ENCODE measurements around the gene LMNTD2.
A peak's percentile ranks its signal among the peaks of the same experiment; 100 is the strongest.

LMNTD2 gene

GRCh38 chr11:548700-549603 is 11.6 kb downstream of the LMNTD2 start:
- Histone ChIP-seq H3K27me3 (ENCODE audit: control insufficient read depth in 3 of 3, insufficient read depth in 3 of 3, low read depth in 1 of 3, low read length in 3 of 3) (peaks cover 0 to 3% (median 2%) of the 10 kb centered on the region in 3 experiments), H3K4me1 (ENCODE audit: control insufficient read depth in 2 of 2, insufficient read depth in 1 of 2, low read depth in 1 of 2, low read length in 2 of 2) (peaks cover 0 to 5% of the 10 kb centered on the region in 2 donors), H4K91ac (ENCODE audit: low read depth, low read length, poor library complexity) (no peak overlapping the region), H2BK120ac (ENCODE audit: low read depth, low read length) (no peak overlapping the region), H3K14ac (ENCODE audit: low read length) (no peak overlapping the region), H4K8ac (ENCODE audit: low read depth, low read length) (no peak overlapping the region), H3K18ac (ENCODE audit: low read length) (peak overlapping the region; percentile 17), H3K9me3 (replicated peaks in 1 of 2; ENCODE audit: control insufficient read depth in 2 of 2, insufficient read depth in 1 of 2, low read depth in 1 of 2, low read length in 2 of 2) (no peaks in the 10 kb centered on the region), H2BK15ac (ENCODE audit: low read length) (peak overlapping the region; percentile 64), H2BK12ac (ENCODE audit: low read length) (no peak overlapping the region), H3K4me3 (ENCODE audit: low read length in 2 of 2) (no peak overlapping the region), H3K4me2 (ENCODE audit: insufficient read depth, low read length, poor library complexity, severe bottlenecking) (no peak overlapping the region), H3K23ac (ENCODE audit: low read depth, low read length, poor library complexity) (peak overlapping the region; percentile 52), H2AK5ac (ENCODE audit: low read depth, low read length) (peak overlapping the region; percentile 61), H3K79me1 (ENCODE audit: low read depth, low read length) (no peaks in the 10 kb centered on the region), H2BK5ac (ENCODE audit: low read length) (peak overlapping the region; percentile 66), H3K9ac (ENCODE audit: low read depth, low read length, poor library complexity) (no peak overlapping the region), H2AFZ (ENCODE audit: low read length) (no peak overlapping the region), H3K4ac (ENCODE audit: low read length) (no peak overlapping the region), H3K27ac (replicated peaks; ENCODE audit: low read length) (no peak overlapping the region), H3K36me3 (replicated peaks in 1 of 2; ENCODE audit: control insufficient read depth in 2 of 2, insufficient read depth in 2 of 2, low read length in 2 of 2) (no peaks in the 10 kb centered on the region)
- WGBS, 2 donors (ENCODE audit: extremely low coverage in 2 of 2, insufficient read length in 2 of 2, insufficient replicate concordance in 1 of 2): no CpG with 5 or more reads among the region's 32 CpGs
- no peak for DNase-seq (ENCODE audit: low spot score)

- Histone ChIP-seq H3K9ac (ENCODE audit: low read depth, low read length, poor library complexity) (no peak overlapping the region), H3K14ac (ENCODE audit: low read length) (no peak overlapping the region), H2AFZ (ENCODE audit: low read length) (no peak overlapping the region), H4K8ac (ENCODE audit: low read depth, low read length) (peak overlapping the region; percentile 23), H2AK5ac (ENCODE audit: low read depth, low read length) (peak overlapping the region; percentile 63), H2BK15ac (ENCODE audit: low read length) (no peak overlapping the region), H3K36me3 (replicated peaks in 1 of 2; ENCODE audit: control insufficient read depth in 2 of 2, insufficient read depth in 2 of 2, low read length in 2 of 2) (no peaks in the 10 kb centered on the region), H3K27ac (replicated peaks; ENCODE audit: low read length) (no peak overlapping the region), H3K79me1 (ENCODE audit: low read depth, low read length) (no peaks in the 10 kb centered on the region), H4K91ac (ENCODE audit: low read depth, low read length, poor library complexity) (no peak overlapping the region), H2BK12ac (ENCODE audit: low read length) (no peak overlapping the region), H3K9me3 (replicated peaks in 1 of 2; ENCODE audit: control insufficient read depth in 2 of 2, insufficient read depth in 1 of 2, low read depth in 1 of 2, low read length in 2 of 2) (no peaks in the 10 kb centered on the region), H2BK120ac (ENCODE audit: low read depth, low read length) (no peak overlapping the region), H3K4me1 (ENCODE audit: control insufficient read depth in 2 of 2, insufficient read depth in 1 of 2, low read depth in 1 of 2, low read length in 2 of 2) (peaks cover 3 to 5% of the 10 kb centered on the region in 2 donors), H3K27me3 (ENCODE audit: control insufficient read depth in 3 of 3, insufficient read depth in 3 of 3, low read depth in 1 of 3, low read length in 3 of 3) (no peaks in the 10 kb centered on the region), H3K4me2 (ENCODE audit: insufficient read depth, low read length, poor library complexity, severe bottlenecking) (no peak overlapping the region), H3K23ac (ENCODE audit: low read depth, low read length, poor library complexity) (peak overlapping the region; percentile 65), H3K18ac (ENCODE audit: low read length) (peak overlapping the region; percentile 38), H2BK5ac (ENCODE audit: low read length) (no peak overlapping the region), H3K4me3 (ENCODE audit: low read length in 2 of 2) (no peak overlapping the region), H3K4ac (ENCODE audit: low read length) (no peak overlapping the region)
- WGBS, 2 donors (ENCODE audit: extremely low coverage in 2 of 2, insufficient read length in 2 of 2, insufficient replicate concordance in 1 of 2): no CpG with 5 or more reads among the region's 11 CpGs
- no peak for DNase-seq (ENCODE audit: low spot score)
Measured at GRCh38 chr11:545171-545570, 15.4 kb downstream of the LMNTD2 start.

DNA sequence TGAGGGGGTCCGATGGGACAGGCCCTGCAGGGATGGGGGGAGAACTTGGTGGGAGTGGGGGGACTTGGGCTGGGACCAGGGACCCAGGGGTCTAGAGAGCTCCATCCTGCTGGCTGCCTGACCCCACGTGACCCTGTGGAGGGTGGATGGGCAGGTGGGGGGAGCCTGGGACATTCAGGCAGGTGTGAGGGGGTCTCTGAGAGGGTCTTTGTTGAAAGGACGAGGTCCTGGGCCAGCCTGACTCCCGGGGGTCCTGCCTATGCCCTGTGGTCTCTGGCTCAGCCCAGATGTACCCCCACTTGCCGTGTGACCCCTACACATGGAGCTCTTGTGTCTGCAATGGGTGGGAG is 15.7 kb downstream of the LMNTD2 start:
- peaks cover 3 to 5% of the 10 kb centered on the region in 2 donors for H3K4me1 ChIP-seq (ENCODE audit: control insufficient read depth in 2 of 2, insufficient read depth in 1 of 2, low read depth in 1 of 2, low read length in 2 of 2)
- WGBS, 2 donors (ENCODE audit: extremely low coverage in 2 of 2, insufficient read length in 2 of 2, insufficient replicate concordance in 1 of 2): no CpG with 5 or more reads among the region's 5 CpGs

GRCh38 chr11:541433-541885 is 19.1 kb downstream of the LMNTD2 start:
- Histone ChIP-seq H3K27ac (replicated peaks; ENCODE audit: low read length) (no peak overlapping the region), H3K9ac (ENCODE audit: low read depth, low read length, poor library complexity) (peak overlapping the region; percentile 9), H3K79me1 (ENCODE audit: low read depth, low read length) (peaks cover 3% of the 10 kb centered on the region), H3K4ac (ENCODE audit: low read length) (no peak overlapping the region), H3K18ac (ENCODE audit: low read length) (no peak overlapping the region), H2AFZ (ENCODE audit: low read length) (no peak overlapping the region), H3K27me3 (ENCODE audit: control insufficient read depth in 3 of 3, insufficient read depth in 3 of 3, low read depth in 1 of 3, low read length in 3 of 3) (peaks cover 0 to 23% (median 4%) of the 10 kb centered on the region in 3 experiments), H3K14ac (ENCODE audit: low read length) (no peak overlapping the region), H2BK12ac (ENCODE audit: low read length) (peak overlapping the region; percentile 33), H2BK15ac (ENCODE audit: low read length) (no peak overlapping the region), H2BK5ac (ENCODE audit: low read length) (no peak overlapping the region), H3K9me3 (replicated peaks in 1 of 2; ENCODE audit: control insufficient read depth in 2 of 2, insufficient read depth in 1 of 2, low read depth in 1 of 2, low read length in 2 of 2) (no peaks in the 10 kb centered on the region), H3K4me1 (ENCODE audit: control insufficient read depth in 2 of 2, insufficient read depth in 1 of 2, low read depth in 1 of 2, low read length in 2 of 2) (peaks cover 9 to 17% of the 10 kb centered on the region in 2 donors), H4K91ac (ENCODE audit: low read depth, low read length, poor library complexity) (no peak overlapping the region), H3K4me3 (ENCODE audit: low read length in 2 of 2) (no peak overlapping the region), H3K36me3 (replicated peaks in 1 of 2; ENCODE audit: control insufficient read depth in 2 of 2, insufficient read depth in 2 of 2, low read length in 2 of 2) (no peaks in the 10 kb centered on the region), H2BK120ac (ENCODE audit: low read depth, low read length) (no peak overlapping the region), H3K23ac (ENCODE audit: low read depth, low read length, poor library complexity) (no peak overlapping the region), H2AK5ac (ENCODE audit: low read depth, low read length) (peak overlapping the region; percentile 99), H4K8ac (ENCODE audit: low read depth, low read length) (no peak overlapping the region), H3K4me2 (ENCODE audit: insufficient read depth, low read length, poor library complexity, severe bottlenecking) (no peak overlapping the region)
- no peak for DNase-seq (ENCODE audit: low spot score)
- no CpG with 5 or more reads among the region's 20 CpGs for WGBS, 2 donors (ENCODE audit: extremely low coverage in 2 of 2, insufficient read length in 2 of 2, insufficient replicate concordance in 1 of 2)

More for the DNA sequence above, 15.7 kb downstream of the LMNTD2 start:
- Histone ChIP-seq H4K91ac (ENCODE audit: low read depth, low read length, poor library complexity) (no peak overlapping the region), H3K4me2 (ENCODE audit: insufficient read depth, low read length, poor library complexity, severe bottlenecking) (no peak overlapping the region), H3K9ac (ENCODE audit: low read depth, low read length, poor library complexity) (no peak overlapping the region), H3K36me3 (replicated peaks in 1 of 2; ENCODE audit: control insufficient read depth in 2 of 2, insufficient read depth in 2 of 2, low read length in 2 of 2) (no peaks in the 10 kb centered on the region), H2BK15ac (ENCODE audit: low read length) (no peak overlapping the region), H3K14ac (ENCODE audit: low read length) (no peak overlapping the region), H3K27me3 (ENCODE audit: control insufficient read depth in 3 of 3, insufficient read depth in 3 of 3, low read depth in 1 of 3, low read length in 3 of 3) (no peaks in the 10 kb centered on the region), H3K9me3 (replicated peaks in 1 of 2; ENCODE audit: control insufficient read depth in 2 of 2, insufficient read depth in 1 of 2, low read depth in 1 of 2, low read length in 2 of 2) (no peaks in the 10 kb centered on the region), H3K4me3 (ENCODE audit: low read length in 2 of 2) (no peak overlapping the region), H3K27ac (replicated peaks; ENCODE audit: low read length) (no peak overlapping the region), H2BK12ac (ENCODE audit: low read length) (no peak overlapping the region), H2BK120ac (ENCODE audit: low read depth, low read length) (no peak overlapping the region), H2AK5ac (ENCODE audit: low read depth, low read length) (peak overlapping the region; percentile 63), H2BK5ac (ENCODE audit: low read length) (no peak overlapping the region), H3K23ac (ENCODE audit: low read depth, low read length, poor library complexity) (peak overlapping the region; percentile 65), H3K79me1 (ENCODE audit: low read depth, low read length) (no peaks in the 10 kb centered on the region), H3K18ac (ENCODE audit: low read length) (no peak overlapping the region), H2AFZ (ENCODE audit: low read length) (no peak overlapping the region), H3K4ac (ENCODE audit: low read length) (no peak overlapping the region), H4K8ac (ENCODE audit: low read depth, low read length) (no peak overlapping the region)
- no peak for DNase-seq (ENCODE audit: low spot score)
